HG03342 (cell line): ENCODE results near the gene HNRNPL.
"Not testable (repeated sequence)": the region's sequence is repeated elsewhere in the genome, so short reads cannot be mapped to it uniquely, and the experiment has no call there.

ENCODE experiments used
- ATAC-seq: cut with Tn5 transposase; IDR thresholded peaks from one replicate; pipeline ENCODE4 v1.9.1; 2021; ENCODE audit warnings: mild to moderate bottlenecking, moderate library complexity; ENCODE audit not compliant: unreplicated experiment

Gene HNRNPL

GRCh38 chr19:38830039-38830733, 19.6 kb downstream of the HNRNPL start:
- ATAC-seq: no peak

GRCh38 chr19:38829203-38829602, 20.6 kb downstream of the HNRNPL start:
- ATAC-seq: not testable (repeated sequence)

GRCh38 chr19:38826856-38827551, 22.8 kb downstream of the HNRNPL start:
- no peak for ATAC-seq

- not testable (repeated sequence) for ATAC-seq
Observed at GRCh38 chr19:38825936-38826335, 23.9 kb downstream of the HNRNPL start.

GRCh38 chr19:38821230-38821825, 28.5 kb downstream of the HNRNPL start:
- not testable (repeated sequence) for ATAC-seq

GRCh38 chr19:38819231-38819920, 30.4 kb downstream of the HNRNPL start:
- no peak for ATAC-seq

- no peak for ATAC-seq
Observed at GRCh38 chr19:38817081-38817480, 32.7 kb downstream of the HNRNPL start.

- ATAC-seq: no peak
Observed at GRCh38 chr19:38816131-38816750, 33.5 kb downstream of the HNRNPL start.

- no peak for ATAC-seq
Observed at GRCh38 chr19:38815059-38816001, 34.5 kb downstream of the HNRNPL start.

- not testable (repeated sequence) for ATAC-seq
Observed at GRCh38 chr19:38813932-38814331, 35.9 kb downstream of the HNRNPL start.

- ATAC-seq: no peak
Observed at GRCh38 chr19:38813323-38813722, 36.5 kb downstream of the HNRNPL start.

GRCh38 chr19:38812841-38813320, 36.9 kb downstream of the HNRNPL start, which contains the start of gene LGALS4:
TSS of gene LGALS4 (minus strand) at chr19:38812945. CDS start at chr19:38812886, 59 bp downstream.
- no peak for ATAC-seq

- no peak for ATAC-seq
Observed at GRCh38 chr19:38812009-38812840, 37.6 kb downstream of the HNRNPL start.

- no peak for ATAC-seq
Observed at GRCh38 chr19:38809592-38810252, 40.1 kb downstream of the HNRNPL start.

- no peak for ATAC-seq
Observed at GRCh38 chr19:38808741-38809140, 41.0 kb downstream of the HNRNPL start.

GRCh38 chr19:38807374-38808098, 42.2 kb downstream of the HNRNPL start:
- ATAC-seq: not testable (repeated sequence)

- ATAC-seq: no peak
Observed at GRCh38 chr19:38806371-38806770, 43.4 kb downstream of the HNRNPL start.

GRCh38 chr19:38805180-38805579, 44.6 kb downstream of the HNRNPL start:
- ATAC-seq: no peak
